HG03469 (cell line): ENCODE results near the gene ACCS.

Source experiments
- ATAC-seq: cut with Tn5 transposase; IDR thresholded peaks from one replicate; pipeline ENCODE4 v1.9.1; 2021; ENCODE audit warnings: mild to moderate bottlenecking, moderate library complexity, moderate number of reproducible peaks; ENCODE audit not compliant: unreplicated experiment

ACCS gene

DNA sequence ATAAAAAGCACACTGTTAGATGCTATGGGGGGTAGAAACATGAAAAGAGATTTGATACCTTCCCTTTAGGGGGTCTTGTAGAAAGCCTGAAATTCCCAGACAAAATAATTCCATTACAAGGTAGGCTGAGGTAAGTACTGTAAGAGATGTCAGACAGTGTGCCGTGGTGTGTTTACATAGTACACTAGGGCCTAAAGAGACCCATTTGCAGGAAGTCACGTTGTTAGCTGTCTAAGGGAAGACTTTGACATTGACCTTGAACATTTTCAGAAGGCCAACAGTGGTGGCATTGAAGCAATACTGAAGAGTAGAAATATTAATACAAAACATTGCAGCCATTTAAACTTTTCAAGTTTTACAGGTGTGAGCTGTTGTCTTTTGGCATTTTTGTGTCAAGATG lies 60.2 kb downstream of the ACCS start:
- no peak for ATAC-seq

DNA sequence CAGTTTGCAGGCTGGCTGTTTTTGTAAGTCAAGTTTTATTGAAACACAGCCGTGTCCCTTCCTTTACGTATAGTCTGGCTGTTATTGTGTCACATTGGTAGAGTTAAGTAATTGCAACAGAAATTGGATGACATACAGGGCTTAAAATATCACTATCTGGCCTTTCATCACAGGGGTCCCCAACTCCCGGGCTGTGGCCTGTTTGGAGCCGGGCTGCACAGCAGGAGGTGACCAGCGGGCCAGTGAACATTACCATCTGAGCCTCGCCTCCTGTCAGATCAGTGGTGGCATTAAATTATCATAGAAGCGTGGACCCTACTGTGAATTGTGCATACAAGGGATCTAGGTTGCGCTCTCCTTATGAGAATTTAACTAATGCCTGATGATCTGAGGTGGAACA lies 61.1 kb downstream of the ACCS start:
- no peak for ATAC-seq

DNA sequence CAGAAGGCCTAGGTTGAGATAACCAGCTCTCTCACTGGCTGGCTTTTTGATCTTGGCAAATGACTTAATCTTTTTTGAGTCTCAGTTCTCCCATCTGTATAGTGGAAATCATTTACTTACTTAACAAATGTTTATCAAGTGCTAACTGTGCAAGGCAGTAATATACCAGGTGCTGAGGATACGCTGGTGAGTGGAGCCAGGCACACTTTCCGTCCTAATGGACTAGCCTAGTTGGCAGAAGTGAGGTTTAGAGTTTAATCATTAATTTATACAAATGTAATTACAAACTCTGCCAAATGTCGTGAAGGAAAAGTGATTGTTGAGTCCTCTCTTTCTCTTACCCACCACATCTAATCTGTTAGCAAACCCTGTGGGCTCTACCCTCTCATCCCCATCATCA lies 62.7 kb downstream of the ACCS start:
- ATAC-seq: no peak

DNA sequence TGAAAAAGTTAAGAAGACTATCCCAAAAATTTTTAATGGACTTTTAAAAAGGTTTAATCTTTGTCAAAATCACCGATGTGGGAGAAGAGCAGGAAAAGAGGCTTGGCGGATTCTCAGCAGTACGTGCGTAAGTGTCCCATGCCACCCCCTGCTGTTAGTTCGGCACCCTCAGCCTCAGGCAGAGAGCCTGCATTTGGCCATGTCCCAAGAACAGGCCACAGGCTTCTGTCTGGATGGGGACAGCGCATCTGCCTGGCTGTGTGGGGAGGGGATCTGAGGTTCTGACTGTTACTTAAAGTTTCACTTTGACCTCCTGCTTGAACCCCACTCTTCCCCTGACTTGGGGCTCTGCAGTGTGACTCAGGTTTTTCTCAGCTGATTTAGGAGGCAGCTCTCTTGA lies 64.7 kb downstream of the ACCS start:
- ATAC-seq: no peak

GRCh38 chr11:44133335-44133946 lies 67.4 kb downstream of the ACCS start:
- no peak for ATAC-seq
